GM10266 (cell line): ENCODE data around the gene AGPAT2.
"Not testable (repeated sequence)": the region's sequence is repeated elsewhere in the genome, so short reads cannot be mapped to it uniquely, and the experiment has no call there.

Experiments used
- DNase-seq: peaks from one replicate; pipeline ENCODE4 v3.0.0; 2012; ENCODE audit errors: extremely low spot score
- CTCF ChIP-seq: IDR thresholded peaks from 2 replicates; pipeline ENCODE4 v1.5.1; 2012; ENCODE audit warnings: mild to moderate bottlenecking, low read depth; ENCODE audit not compliant: control insufficient read depth, insufficient read depth; ENCODE audit errors: missing control alignments

The AGPAT2 gene

GRCh38 chr9:136713550-136713949 is 26.3 kb upstream of the AGPAT2 start:
- TF ChIP-seq CTCF: no peak

GRCh38 chr9:136712690-136713544 is 25.7 kb upstream of the AGPAT2 start:
- TF ChIP-seq CTCF: no peak
- DNase-seq: no peak

More at GRCh38 chr9:136713550-136713949, 26.3 kb upstream of the AGPAT2 start:
- no peak for DNase-seq

GRCh38 chr9:136711751-136712689 is 24.8 kb upstream of the AGPAT2 start, which contains the start of gene DIPK1B:
Gene DIPK1B (plus strand): TSS chr9:136712572. CDS start chr9:136712666, 94 bp downstream.
- no peak for DNase-seq

GRCh38 chr9:136711219-136711648 is 24.0 kb upstream of the AGPAT2 start:
- DNase-seq: not testable (repeated sequence)

More at GRCh38 chr9:136711751-136712689, 24.8 kb upstream of the AGPAT2 start, which contains the start of gene DIPK1B:
- no peak for TF ChIP-seq CTCF

- TF ChIP-seq CTCF: no peak
- DNase-seq: no peak
Observed at GRCh38 chr9:136710543-136710942, 23.3 kb upstream of the AGPAT2 start.

- no peak for TF ChIP-seq CTCF
- DNase-seq: no peak
Observed at GRCh38 chr9:136709454-136710109, 22.3 kb upstream of the AGPAT2 start.
